Esophagus squamous epithelium (tissue), 4 donors: ENCODE data around the gene TRAPPC5.

Experiments used
- CTCF ChIP-seq, 6 experiments: fragments of 450-650 bp in 4 of 6; fragments of 200-600 bp in 2 of 6; sonication (generic) in 2 of 6; IDR thresholded peaks; one replicate each; pipeline ENCODE4 v1.5.1; 2016 to 2019; ENCODE audit warnings: antibody characterized with exemption in 6 of 6, mild to moderate bottlenecking in 4 of 6, moderate library complexity in 4 of 6
- POLR2A ChIP-seq, 4 donors: fragments of 450-650 bp; IDR thresholded peaks; one replicate each; pipeline ENCODE4 v1.6.1; 2017; ENCODE audit warnings: antibody characterized with exemption in 4 of 4, mild to moderate bottlenecking in 4 of 4, moderate library complexity in 3 of 4

- TF ChIP-seq CTCF (IDR thresholded peaks at IDR 0.05): no peak
- TF ChIP-seq POLR2A (IDR thresholded peaks at IDR 0.05): no peak
These were observed 10.2 kb downstream of the TRAPPC5 start for GRCh38 chr19:7690779-7691258.
